GM12874 (cell line): ENCODE results near the gene GET3.

ENCODE experiments used
- CTCF ChIP-seq: IDR thresholded peaks from 2 replicates; pipeline ENCODE4 v1.5.1; 2011; ENCODE audit warnings: low read depth, mild to moderate bottlenecking, control low read depth, low read length, moderate library complexity; ENCODE audit not compliant: insufficient read depth

The GET3 gene

GRCh38 chr19:12706332-12706718 lies 31.0 kb upstream of the GET3 start:
- no peak for TF ChIP-seq CTCF

GRCh38 chr19:12708641-12709040 lies 28.7 kb upstream of the GET3 start:
- no peak for TF ChIP-seq CTCF

GRCh38 chr19:12711187-12711586 lies 26.1 kb upstream of the GET3 start:
- no peak for TF ChIP-seq CTCF

GRCh38 chr19:12715102-12715501 lies 22.2 kb upstream of the GET3 start:
- TF ChIP-seq CTCF = no peak

- no peak for TF ChIP-seq CTCF
Observed at GRCh38 chr19:12715929-12716328, 21.4 kb upstream of the GET3 start.

GRCh38 chr19:12720296-12720695 lies 17.0 kb upstream of the GET3 start:
- no peak for TF ChIP-seq CTCF

GRCh38 chr19:12720851-12721655 lies 16.2 kb upstream of the GET3 start:
- TF ChIP-seq CTCF = no peak
